Endothelial cell of umbilical vein (primary cell): ENCODE data around the gene ANKHD1. TPM values are rescaled to one million over a fixed set of nuclear protein-coding genes. Genes with fewer than 3 reads are reported as not detected.

Experiments used
- BruUV-seq: library from RNA; stranded (reverse); fragments of 400-500 nt; replicated peaks from 2 replicates; lab custom pipeline; 2021; lab: Mats Ljungman, UMichigan
- CTCF ChIA-PET: fragments of 300-600, 350-600 bp; sonication (Branson Sonifier 250); formaldehyde crosslinking; loops from one replicate; lab custom pipeline; 2021; ENCODE audit warnings: antibody characterized with exemption, inconsistent platforms; lab: Charles Lee
- POLR2A ChIA-PET: fragments of 300-600, 350-600 bp; sonication (Branson Sonifier 250); formaldehyde crosslinking; loops from one replicate; lab custom pipeline; 2021; ENCODE audit warnings: antibody characterized with exemption, inconsistent platforms; lab: Charles Lee
- DNase-seq: peaks from one replicate; pipeline ENCODE4 v3.0.0-alpha.2; 2011; ENCODE audit warnings: low read depth, low spot score
- FAIRE-seq: peaks from 2 replicates; lab custom pipeline; 2011; peaks lifted over from hg19 to GRCh38; lab: Jason Lieb, UNC
- H2AFZ ChIP-seq: 2 replicates; pipeline ENCODE4 v1.6.0; 2012; ENCODE audit warnings: low read depth, low read length, control low read depth, inconsistent platforms
- H3K27ac ChIP-seq: 2 replicates; pipeline ENCODE4 v1.5.1; 2011; ENCODE audit warnings: low read depth, mild to moderate bottlenecking, control low read depth, low read length, moderate library complexity; ENCODE audit not compliant: insufficient read depth
- H3K27me3 ChIP-seq, 2 experiments: 2 replicates each; pipeline versions ENCODE4 v1.6.0 to v1.6.1; 2011; ENCODE audit warnings: low read length in 2 of 2, mixed read lengths in 1 of 2; ENCODE audit not compliant: control insufficient read depth in 2 of 2, insufficient read depth in 2 of 2
- H3K36me3 ChIP-seq, 2 experiments: 2 replicates in 1 of 2; 3 replicates in 1 of 2; pipeline ENCODE4 v1.5.1; 2011; ENCODE audit warnings: low read length in 2 of 2, mild to moderate bottlenecking in 1 of 2, moderate library complexity in 1 of 2; ENCODE audit not compliant: control insufficient read depth in 2 of 2, insufficient read depth in 2 of 2; ENCODE audit errors: extremely low read depth in 1 of 2
- H3K4me1 ChIP-seq: 3 replicates; pipeline ENCODE4 v1.5.1; 2011; ENCODE audit warnings: mild to moderate bottlenecking, low read length; ENCODE audit not compliant: control insufficient read depth, insufficient read depth; ENCODE audit errors: extremely low read depth
- H3K4me2 ChIP-seq: 2 replicates; pipeline ENCODE4 v1.6.1; 2011; ENCODE audit warnings: low read length, control low read depth, mixed read lengths; ENCODE audit not compliant: insufficient read depth
- H3K4me3 ChIP-seq, 3 experiments: fragments of 200-600 bp in 1 of 3; sonication (generic), shearing (Covaris generic) in 1 of 3; replicated peaks in 1 of 3; 2 replicates each; pipeline ENCODE4 v1.5.1; 2011 to 2016; ENCODE audit warnings: control low read depth in 3 of 3, low read length in 3 of 3, mild to moderate bottlenecking in 2 of 3, inconsistent platforms in 1 of 3, low read depth in 1 of 3, moderate library complexity in 1 of 3; ENCODE audit not compliant: insufficient read depth in 1 of 3
- H3K79me2 ChIP-seq: 2 replicates; pipeline ENCODE4 v1.6.0; 2012; ENCODE audit warnings: low read length, inconsistent platforms; ENCODE audit not compliant: control insufficient read depth, insufficient read depth
- H3K9ac ChIP-seq: replicated peaks from 2 replicates; pipeline ENCODE3; 2011; ENCODE audit warnings: low read length, control low read depth; ENCODE audit not compliant: insufficient read depth; ENCODE audit errors: extremely low read depth
- H3K9me1 ChIP-seq: replicated peaks from 3 replicates; pipeline ENCODE4 v1.6.0; 2011; ENCODE audit warnings: mild to moderate bottlenecking, low read length; ENCODE audit not compliant: control insufficient read depth, insufficient read depth; ENCODE audit errors: extremely low read depth
- H3K9me3 ChIP-seq: replicated peaks from 2 replicates; pipeline ENCODE4 v1.5.1; 2012; ENCODE audit warnings: low read length, inconsistent platforms; ENCODE audit not compliant: control insufficient read depth, insufficient read depth
- H4K20me1 ChIP-seq: replicated peaks from 2 replicates; pipeline ENCODE3; 2011; ENCODE audit warnings: mild to moderate bottlenecking, low read length; ENCODE audit not compliant: control insufficient read depth, insufficient read depth; ENCODE audit errors: extremely low read depth
- CTCF ChIP-seq, 2 donors: IDR thresholded peaks; 1 replicate in 1 of 2; 2 replicates in 1 of 2; pipeline ENCODE4 v1.5.1; 2011; ENCODE audit warnings: low read length in 2 of 2, mild to moderate bottlenecking in 2 of 2, moderate library complexity in 2 of 2, control low read depth in 1 of 2, inconsistent platforms in 1 of 2, low read depth in 1 of 2; ENCODE audit not compliant: insufficient read depth in 1 of 2; ENCODE audit errors: extremely low read depth in 1 of 2
- EZH2 ChIP-seq: IDR thresholded peaks from 2 replicates; pipeline ENCODE4 v1.6.1; 2012; ENCODE audit warnings: borderline replicate concordance, low read depth, mild to moderate bottlenecking, moderate library complexity, low read length, inconsistent platforms; ENCODE audit not compliant: severe bottlenecking
- FOS ChIP-seq: IDR thresholded peaks from 2 replicates; pipeline ENCODE4 v1.6.1; 2011; ENCODE audit warnings: mild to moderate bottlenecking, low read length, moderate library complexity, borderline replicate concordance; ENCODE audit not compliant: insufficient read depth
- GATA2 ChIP-seq: IDR thresholded peaks from 2 replicates; pipeline ENCODE4 v1.7.0; 2011; ENCODE audit warnings: low read depth, mild to moderate bottlenecking, moderate library complexity, mixed read lengths, low read length; ENCODE audit not compliant: insufficient read length, insufficient read depth
- JUN ChIP-seq: IDR thresholded peaks from 2 replicates; pipeline ENCODE4 v1.6.1; 2011; ENCODE audit warnings: borderline replicate concordance, low read depth; ENCODE audit not compliant: insufficient read length, insufficient read depth
- MAX ChIP-seq: IDR thresholded peaks from 2 replicates; pipeline ENCODE4 v1.6.1; 2011; ENCODE audit not compliant: insufficient read depth, insufficient read length
- MYC ChIP-seq: IDR thresholded peaks from one replicate; pipeline ENCODE4 v1.6.1; 2011; ENCODE audit warnings: mild to moderate bottlenecking, low read depth, low read length
- POLR2A ChIP-seq: IDR thresholded peaks from 2 replicates; pipeline ENCODE4 v1.6.1; 2012; ENCODE audit warnings: low read depth, mild to moderate bottlenecking, control low read depth, low read length
- POLR2AphosphoS5 ChIP-seq: IDR thresholded peaks from 2 replicates; pipeline ENCODE4 v1.6.1; 2012; ENCODE audit warnings: low read depth, mild to moderate bottlenecking, control low read depth, low read length, moderate library complexity; ENCODE audit not compliant: insufficient read depth
- dilution Hi-C: fragments of 300-500 bp; cut with MboI; formaldehyde crosslinking; loops from one replicate; pipeline ENCODE4 v1.15.0; 2019; ENCODE audit warnings: low sequenced_read_pairs; ENCODE audit not compliant: extremely low pct_ligation_motif_present
- intact Hi-C: fragments of 100-400 bp; cut with micrococcal nuclease; formaldehyde crosslinking; loops from one replicate; pipeline ENCODE4 v1.10.0; 2022
- polyA plus RNA-seq, 4 experiments: library from polyadenylated mRNA; depleted of rRNA in 3 of 4; stranded (reverse) in 3 of 4; unstranded in 1 of 4; fragments of >200 nt; gene quantifications; 2 replicates each; pipeline versions ENCODE4 v1.2.1 to v1.2.3, GENCODE V29; 2011 to 2012; ENCODE audit warnings: missing spikeins in 1 of 4
- total RNA-seq: library from RNA; stranded (reverse); gene quantifications from 2 replicates; pipeline ENCODE4 v1.2.3, GENCODE V29; 2021

ANKHD1 gene
- total and polyA plus RNA-seq, 2 donors (not counting 3 experiments of a cell fraction or from before 2014, with no cell fraction given): 56.1 to 87.0 TPM

GRCh38 chr5:140356853-140357725 lies 44.5 kb upstream of the ANKHD1 start:
- dilution Hi-C loops: no loop called here
- Histone ChIP-seq H3K36me3 (no peaks in the 10 kb centered on the region), H2AFZ (peak overlapping the region; percentile 40), H3K27me3 (no peaks in the 10 kb centered on the region), H3K4me2 (no peak overlapping the region), H3K4me1 (no peaks in the 10 kb centered on the region), H3K79me2 (no peaks in the 10 kb centered on the region), H3K27ac (no peak overlapping the region), H3K9me1 (no peaks in the 10 kb centered on the region), H4K20me1 (no peaks in the 10 kb centered on the region), H3K4me3 (no peak overlapping the region), H3K9me3 (no peaks in the 10 kb centered on the region), H3K9ac (no peak overlapping the region)
- POLR2A ChIA-PET: no interaction called here
- intact Hi-C loops: loop anchor here (1.0 to 5.0 kb wide), 4 partner anchors 113 to 285 kb away; partner anchors contain the start of gene CYSTM1
- BruUV-seq: no TSS peak
- CTCF ChIA-PET: interaction anchor here (16.7 kb wide), 1 partner anchor 111 kb away, joined by 1214 read pairs; no protein-coding TSS in a partner anchor
- DNase-seq: no peak
- no peak for FAIRE-seq
- no peak for TF ChIP-seq MAX
- TF ChIP-seq FOS: no peak
- no peak for TF ChIP-seq CTCF (IDR thresholded peaks at IDR 0.05; ENCODE audit: extremely low read depth in 1 of 2, insufficient read depth in 1 of 2, low read depth in 1 of 2, low read length in 2 of 2)
- no peak for TF ChIP-seq EZH2
- TF ChIP-seq POLR2AphosphoS5: no peak
- TF ChIP-seq POLR2A: no peak
- no peak for TF ChIP-seq JUN
- no peak for TF ChIP-seq MYC
- no peak for TF ChIP-seq GATA2
